Tongue (tissue), 2 donors: ENCODE data around the gene PTGES2. TPM values are rescaled to one million over a fixed set of nuclear protein-coding genes. Genes with fewer than 3 reads are reported as not detected.
"Not testable (repeated sequence)": the region's sequence is repeated elsewhere in the genome, so short reads cannot be mapped to it uniquely, and the experiment has no call there.

Experiments used
- DNase-seq: peaks from one replicate; pipeline ENCODE4 v3.0.0-alpha.2; 2015
- total RNA-seq: library from RNA; depleted of rRNA; stranded (reverse); fragments of >200 nt; gene quantifications from one replicate; pipeline ENCODE4 v1.2.3, GENCODE V29; 2014

The PTGES2 gene
- total RNA-seq, 1 donor from 2014 or later, result 55.2 TPM

GRCh38 chr9:128136816-128137793 is 9.6 kb upstream of the PTGES2 start:
- no peak for DNase-seq

DNA sequence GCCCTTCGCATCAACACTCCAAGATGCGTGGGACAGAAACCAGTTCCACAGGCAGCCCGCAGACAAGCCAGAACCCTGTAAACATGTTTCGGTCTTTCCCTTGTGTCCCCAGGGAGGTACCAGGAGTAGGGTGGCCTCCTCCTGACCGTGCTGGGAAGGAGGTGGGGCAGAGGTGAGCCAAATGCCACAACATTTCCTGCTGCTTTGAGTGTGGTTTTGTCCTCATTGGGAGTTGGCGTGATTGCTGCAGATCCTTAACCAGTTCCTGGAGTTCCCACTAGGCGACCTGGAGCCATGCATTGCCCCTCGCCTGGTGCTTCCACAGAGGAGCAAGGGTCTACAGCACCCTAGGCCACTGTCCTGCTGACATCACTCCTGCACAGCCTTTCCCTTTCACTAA is 8.0 kb upstream of the PTGES2 start:
- DNase-seq, result not testable (repeated sequence)

GRCh38 chr9:128132139-128132538 is 4.6 kb upstream of the PTGES2 start:
- peak; percentile 61 for DNase-seq

DNA sequence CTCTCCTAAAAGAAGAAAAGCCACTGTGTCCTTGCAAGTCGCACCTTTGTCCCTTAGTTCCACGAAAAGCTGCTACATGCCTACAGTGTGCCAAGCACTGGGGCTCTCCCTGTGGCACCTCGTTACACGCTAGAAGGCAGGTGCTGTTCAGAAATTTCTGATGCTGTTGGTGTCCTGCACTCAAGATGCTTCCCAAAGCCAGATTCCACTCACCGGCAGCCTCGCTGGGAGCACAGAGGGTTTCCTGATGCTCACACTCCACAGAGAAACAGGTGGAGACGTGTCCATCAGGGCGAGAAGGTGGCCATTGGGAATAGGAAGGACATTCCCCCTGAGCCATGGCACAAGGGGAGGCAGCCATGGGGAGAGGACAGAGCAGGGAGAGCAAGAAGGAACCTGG is 3.8 kb upstream of the PTGES2 start:
- not testable (repeated sequence) for DNase-seq

- DNase-seq, result not testable (repeated sequence)
Observed at GRCh38 chr9:128130651-128131050, 3.1 kb upstream of the PTGES2 start.

DNA sequence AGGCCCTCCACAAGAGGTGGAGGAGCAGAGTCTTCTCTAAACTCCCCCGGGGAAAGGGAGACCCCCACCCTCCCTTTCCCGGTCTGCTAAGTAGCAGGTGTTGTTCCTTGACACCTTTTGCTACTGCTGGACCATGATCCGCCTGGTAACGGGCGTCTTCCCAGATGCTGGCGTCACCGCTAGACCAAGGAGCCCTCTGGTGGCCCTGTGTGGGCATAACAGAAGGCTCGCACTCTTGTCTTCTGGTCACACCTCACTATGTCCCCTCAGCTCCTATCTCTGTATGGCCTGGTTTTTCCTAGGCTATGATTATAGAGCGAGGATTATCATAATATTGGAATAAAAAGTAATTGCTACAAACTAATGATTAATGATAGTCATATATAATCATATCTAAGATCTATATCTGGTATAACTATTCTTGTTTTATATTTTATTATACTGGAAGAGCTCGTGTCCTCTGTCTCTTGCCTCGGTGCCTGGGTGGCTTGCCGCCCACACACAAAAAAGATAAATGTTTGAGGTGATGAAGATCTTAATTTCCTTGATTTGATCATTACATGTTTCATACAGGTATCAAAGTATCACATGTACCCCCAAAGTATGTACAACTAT is 2.6 kb upstream of the PTGES2 start:
- not testable (repeated sequence) for DNase-seq

- no peak for DNase-seq
Observed at GRCh38 chr9:128128836-128129590, 1.5 kb upstream of the PTGES2 start.

GRCh38 chr9:128127990-128128835 is 684 bp upstream of the PTGES2 start:
- peak; percentile 97 for DNase-seq

DNA sequence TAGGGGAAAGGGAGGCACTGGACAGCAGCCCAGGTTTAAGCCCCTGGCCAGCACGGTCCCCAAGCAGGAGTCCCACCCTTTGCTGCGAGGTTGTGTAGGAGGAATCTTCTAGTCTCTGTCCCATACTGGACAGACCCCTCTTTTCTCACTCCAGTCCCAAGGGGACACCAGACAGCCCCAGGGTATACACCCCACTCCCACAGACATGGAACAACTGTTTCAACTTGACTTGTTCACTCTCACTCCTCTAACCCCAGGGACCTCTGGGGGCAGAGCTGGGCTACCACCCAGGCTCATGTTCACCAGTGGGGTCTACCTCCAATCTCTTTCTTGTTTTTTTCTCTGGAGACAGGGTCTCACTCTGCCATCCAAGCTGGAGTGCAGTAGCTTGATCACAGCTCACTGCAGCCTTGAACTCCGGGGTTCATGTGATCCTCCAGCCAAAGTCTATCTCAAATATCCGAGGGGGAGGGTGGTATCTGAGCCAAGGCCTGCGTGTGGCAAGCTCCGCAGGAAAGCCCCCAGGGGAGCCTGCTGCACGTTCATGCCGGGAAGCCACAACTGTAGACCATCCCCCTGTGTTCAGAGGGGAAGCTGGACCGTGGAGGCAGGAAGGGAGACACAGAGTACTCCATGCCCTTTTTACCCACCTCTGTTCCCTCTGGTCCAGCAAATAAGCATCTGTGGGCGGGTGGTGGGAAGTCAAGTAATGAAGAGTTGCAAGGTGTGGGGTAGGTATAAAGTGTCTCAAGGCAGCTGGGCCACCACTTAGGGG is 1.8 kb downstream of the PTGES2 start:
- DNase-seq, result no peak

- peak; percentile 66 for DNase-seq
Observed at GRCh38 chr9:128124873-128125579, 2.5 kb downstream of the PTGES2 start.

GRCh38 chr9:128124451-128124850 is 3.1 kb downstream of the PTGES2 start:
- DNase-seq, result no peak

DNA sequence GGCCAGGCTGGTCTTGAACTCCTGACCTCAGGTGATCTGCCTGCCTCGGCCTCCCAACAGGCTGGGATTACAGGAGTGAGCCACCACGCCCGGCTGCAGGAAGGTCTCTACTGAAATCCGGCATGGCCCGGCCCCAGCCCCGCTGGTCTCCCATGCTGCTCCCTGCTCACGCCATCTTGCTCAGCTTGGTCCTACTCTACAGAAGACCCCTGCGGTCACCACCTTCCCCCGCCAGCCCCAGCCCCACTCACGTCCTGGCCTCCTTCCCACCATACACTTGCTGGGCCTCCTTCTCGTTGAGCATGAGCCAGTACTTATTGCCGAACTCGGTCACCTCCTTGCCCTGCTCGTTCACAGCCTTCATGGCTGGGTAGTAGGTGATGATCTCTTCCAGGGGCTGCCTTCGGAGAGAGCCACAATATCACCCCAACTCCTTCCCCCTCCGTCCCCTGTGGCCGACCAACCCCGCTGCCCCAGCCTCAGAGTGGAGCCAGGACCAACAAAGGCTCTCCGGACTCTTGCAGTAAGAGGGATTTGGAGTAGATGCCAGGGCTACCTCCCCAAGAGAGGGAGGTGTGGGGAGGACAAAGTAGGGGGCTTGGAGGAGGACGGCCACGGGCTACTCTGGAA is 4.0 kb downstream of the PTGES2 start:
- no peak for DNase-seq

DNA sequence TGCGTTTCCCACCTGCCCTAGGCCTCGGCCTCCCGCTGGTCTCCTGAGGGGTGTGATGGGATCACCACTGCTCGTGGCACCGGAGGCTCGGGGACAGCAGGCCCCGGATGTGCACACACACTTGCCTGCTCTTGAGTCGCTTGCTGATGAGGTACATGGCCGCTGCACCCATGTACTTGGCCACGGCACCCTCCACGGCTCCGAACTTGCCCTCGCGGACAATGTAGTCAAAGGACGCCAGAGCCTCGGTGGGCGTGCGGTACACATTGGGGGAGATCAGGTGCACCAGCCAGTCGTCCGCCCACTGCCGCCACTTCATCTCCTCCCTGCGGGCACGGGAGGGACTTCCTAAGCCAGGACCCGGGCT is 4.7 kb downstream of the PTGES2 start:
- no peak for DNase-seq

GRCh38 chr9:128121924-128122808 is 5.4 kb downstream of the PTGES2 start:
- no peak for DNase-seq

DNA sequence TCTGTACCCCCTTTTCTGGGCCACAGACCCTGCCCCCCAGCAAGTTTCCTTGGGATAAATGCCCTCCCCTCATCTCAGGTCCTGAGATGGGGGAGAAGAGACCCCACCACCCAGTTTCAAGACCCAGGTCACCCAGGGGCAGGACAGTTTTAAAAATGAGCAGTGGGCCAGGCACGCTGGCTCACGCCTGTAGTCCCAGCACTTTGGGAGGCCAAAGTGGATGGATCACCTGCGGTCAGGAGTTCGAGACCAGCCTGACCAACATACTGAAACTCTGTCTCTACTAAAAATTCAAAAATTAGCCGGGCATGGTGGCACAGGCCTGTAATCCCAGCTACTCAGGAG is 6.1 kb downstream of the PTGES2 start:
- no peak for DNase-seq

DNA sequence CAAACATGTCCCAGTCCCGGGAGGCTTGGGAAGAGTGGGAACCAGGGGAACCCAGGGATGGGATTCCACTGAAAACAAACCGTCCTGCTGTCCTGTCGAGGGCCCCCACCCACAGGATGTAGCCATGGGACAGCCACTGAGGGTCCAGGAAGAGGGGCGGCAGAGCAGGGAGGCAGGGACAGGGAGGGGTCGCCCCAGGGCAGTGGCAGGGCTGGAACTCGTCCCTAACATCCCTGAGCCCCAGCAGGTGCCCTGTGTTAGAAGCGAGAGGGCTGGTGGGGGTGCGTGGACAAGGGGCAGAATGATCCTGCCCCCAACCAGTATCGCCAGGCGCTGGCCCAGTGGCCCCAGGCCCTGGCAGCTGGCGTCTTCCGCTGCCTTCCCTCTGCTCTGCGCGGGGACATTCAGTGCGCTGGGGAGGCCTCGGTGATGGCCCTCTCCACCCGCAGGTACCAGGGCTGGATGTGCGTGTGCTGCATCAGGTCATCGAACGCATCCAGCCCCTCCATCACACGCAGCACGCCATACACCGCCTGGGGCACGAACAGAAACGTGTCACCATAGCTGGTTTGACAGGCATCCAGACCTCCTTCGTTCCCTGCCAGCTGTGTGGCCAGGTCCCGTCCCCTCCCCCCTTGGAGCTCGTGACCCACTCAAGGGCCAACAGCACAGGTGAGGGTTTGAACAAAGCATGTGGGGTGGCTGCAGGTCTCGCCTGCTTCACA is 6.6 kb downstream of the PTGES2 start:
- no peak for DNase-seq

GRCh38 chr9:128120061-128120740 is 7.3 kb downstream of the PTGES2 start:
- no peak for DNase-seq
